GM21619 (cell line): ENCODE data around the gene KLHL33.

Experiments
- ATAC-seq: cut with Tn5 transposase; IDR thresholded peaks from one replicate; pipeline ENCODE4 v1.9.1; 2021; ENCODE audit not compliant: unreplicated experiment

The KLHL33 gene

GRCh38 chr14:20415782-20416206, 20.2 kb downstream of the KLHL33 start:
- ATAC-seq: no peak

DNA sequence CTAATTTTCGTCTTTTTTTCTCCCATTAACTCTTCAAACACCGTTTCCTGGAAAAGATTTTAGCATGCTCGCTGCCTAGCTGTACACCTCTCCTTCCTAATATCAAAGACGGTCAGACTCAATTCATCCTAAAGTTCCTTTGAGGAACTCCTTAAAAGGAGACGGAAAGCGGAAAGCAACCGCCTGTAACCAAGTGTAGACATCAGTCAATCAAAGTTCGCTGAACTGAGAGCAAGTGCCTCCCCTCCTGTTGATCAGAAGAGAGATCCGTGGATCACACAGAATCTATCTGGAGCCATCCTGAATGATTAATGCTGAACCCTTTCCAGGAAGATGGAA, 22.3 kb downstream of the KLHL33 start:
- ATAC-seq: no peak

DNA sequence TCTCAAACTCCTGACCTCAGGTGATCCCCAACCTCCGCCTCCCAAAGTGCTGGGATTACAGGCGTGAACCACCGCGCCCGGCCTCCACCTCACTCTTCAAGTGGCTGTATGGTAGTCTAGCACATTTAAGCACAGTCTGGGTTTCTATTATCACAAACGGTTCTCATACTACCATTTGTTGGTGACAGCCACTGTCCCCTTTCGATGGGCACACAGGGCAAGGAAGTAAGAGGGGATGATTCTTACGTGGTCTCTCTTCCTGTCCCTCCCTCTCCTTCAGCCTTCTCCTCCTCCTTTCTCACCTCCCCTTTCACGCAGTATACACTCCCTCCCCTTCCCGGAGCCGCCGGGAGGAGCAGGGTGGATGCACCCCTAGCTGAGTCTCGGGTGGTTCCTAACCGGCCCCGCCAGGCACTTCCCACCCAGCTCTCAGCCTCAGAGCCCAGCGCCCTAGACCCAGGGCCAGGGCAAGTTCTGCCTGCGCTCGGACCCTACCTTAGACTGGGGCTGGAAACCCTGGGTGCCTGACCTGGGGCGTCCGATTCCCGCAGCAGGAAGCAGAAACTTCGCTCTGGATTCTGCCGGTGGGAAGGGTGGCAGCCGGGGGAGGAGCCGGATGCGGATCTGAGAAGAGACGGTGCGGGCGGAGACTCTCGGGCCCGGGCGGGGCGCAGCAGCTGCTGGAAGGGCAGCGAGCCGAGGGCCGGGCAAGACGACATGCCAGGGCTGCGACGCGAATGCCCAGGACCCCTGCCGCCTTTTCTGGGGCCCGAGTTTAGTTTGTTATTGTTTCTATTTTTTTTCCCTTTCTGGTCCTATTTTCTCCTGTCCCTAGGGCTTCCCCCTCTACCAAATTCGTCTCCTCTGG, 22.9 kb downstream of the KLHL33 start, which contains the start of gene TEP1:
Gene TEP1 (minus strand): TSS at position 626 of the 868 bp plus-strand sequence. CDS start 5,062 bp downstream, outside the sequence.
- peak; percentile 74 for ATAC-seq

DNA sequence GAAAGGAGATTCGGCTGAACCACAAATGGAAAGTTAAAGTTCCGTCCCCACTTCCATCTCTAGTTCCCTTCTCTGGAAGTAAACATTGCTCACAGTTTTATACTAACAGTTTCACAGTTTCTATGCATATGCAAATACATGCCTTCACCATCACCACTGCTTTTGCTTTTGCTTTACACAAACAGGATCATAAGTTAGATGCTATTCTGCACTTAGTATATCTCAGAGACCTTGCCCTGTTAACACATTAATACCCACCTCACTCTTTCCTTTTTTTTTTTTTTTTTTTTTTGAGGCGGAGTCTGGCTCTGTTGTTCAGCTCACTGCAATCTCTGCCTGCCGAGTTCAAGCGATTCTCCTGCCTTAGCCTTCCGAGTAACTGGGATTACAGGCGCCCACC, 23.6 kb downstream of the KLHL33 start:
- ATAC-seq: peak; percentile 52

GRCh38 chr14:20409226-20409625, 26.7 kb downstream of the KLHL33 start:
- no peak for ATAC-seq

DNA sequence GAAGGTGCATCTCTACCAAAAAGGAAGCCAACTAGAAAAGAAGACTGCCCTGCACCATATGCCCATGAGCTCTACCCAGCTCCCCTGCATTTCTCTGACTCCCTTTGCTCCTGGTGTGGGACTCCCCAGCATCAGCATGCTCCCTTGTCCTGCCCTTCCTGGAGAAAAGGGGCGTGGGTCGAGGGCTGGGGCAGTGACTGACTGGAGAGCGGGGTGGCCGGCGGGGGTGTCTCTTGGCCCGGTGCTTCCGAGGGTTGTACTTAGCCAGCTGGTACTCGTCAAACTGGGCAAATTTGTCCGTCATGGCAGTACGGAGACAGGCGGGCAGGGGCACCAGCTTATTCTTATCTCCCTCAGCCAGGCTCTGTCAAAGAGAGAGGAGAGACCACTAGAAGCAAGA, 32.4 kb downstream of the KLHL33 start:
- ATAC-seq: no peak

GRCh38 chr14:20400965-20401593, 34.9 kb downstream of the KLHL33 start:
- no peak for ATAC-seq

DNA sequence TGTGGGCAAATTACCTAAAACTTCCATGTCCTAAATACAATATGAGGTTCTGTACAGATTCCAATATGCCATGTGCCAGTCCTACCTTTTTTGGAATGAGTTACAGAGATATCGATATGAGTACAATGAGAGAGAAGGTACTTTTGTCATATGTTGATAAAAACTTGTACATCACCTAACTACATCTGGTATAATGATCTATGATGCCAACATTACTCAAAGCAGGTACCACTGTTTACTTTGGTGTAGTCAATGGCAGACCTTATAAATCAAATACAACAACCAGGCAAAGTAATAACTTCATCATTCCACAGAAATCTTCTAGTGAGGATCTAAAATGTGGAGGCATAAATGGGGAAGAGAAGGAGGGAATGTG, 35.4 kb downstream of the KLHL33 start:
- no peak for ATAC-seq

DNA sequence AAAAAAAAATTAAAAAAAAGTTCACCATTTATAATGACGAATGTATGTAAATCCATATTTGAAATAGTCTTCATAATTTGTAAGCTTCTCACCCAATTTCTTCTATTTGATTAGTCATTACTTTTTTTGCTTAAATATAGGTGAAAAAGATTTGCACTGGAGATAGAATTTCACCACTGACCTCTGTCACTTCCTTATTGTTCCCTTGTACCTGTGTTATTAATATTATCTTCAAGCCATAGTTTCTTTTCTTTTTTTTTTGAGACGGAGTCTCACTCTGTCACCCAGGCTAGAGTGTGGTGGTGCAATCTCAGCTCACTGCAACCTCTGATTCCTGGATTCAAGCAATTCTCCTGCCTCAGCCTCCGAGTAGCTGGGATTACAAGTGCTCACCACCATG, 38.5 kb downstream of the KLHL33 start:
- ATAC-seq: no peak

- ATAC-seq: no peak
Observed at GRCh38 chr14:20391505-20391904, 44.5 kb downstream of the KLHL33 start.

DNA sequence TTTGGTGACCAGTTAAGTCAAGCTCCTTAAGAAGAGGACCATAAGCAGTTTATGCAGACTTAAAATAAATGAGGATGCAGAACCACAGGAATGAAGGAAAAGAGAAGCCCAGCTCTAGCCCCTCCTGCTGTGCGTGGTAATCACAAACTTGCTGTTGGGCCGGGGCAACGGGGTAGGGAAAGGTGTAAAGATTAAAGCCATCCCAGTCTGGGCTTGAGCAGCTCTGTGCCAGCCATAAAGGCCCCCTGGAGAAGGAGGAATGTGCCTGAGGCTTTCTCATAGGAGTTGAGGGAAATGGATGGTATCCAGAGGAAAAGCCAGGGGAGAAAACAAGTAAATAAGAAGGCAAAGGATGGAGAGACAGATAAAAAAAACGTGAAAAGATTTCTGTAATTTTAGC, 47.8 kb downstream of the KLHL33 start:
- no peak for ATAC-seq

- no peak for ATAC-seq
Observed at GRCh38 chr14:20387576-20387975, 48.4 kb downstream of the KLHL33 start.

- ATAC-seq: no peak
Observed at GRCh38 chr14:20386276-20386855, 49.6 kb downstream of the KLHL33 start.

DNA sequence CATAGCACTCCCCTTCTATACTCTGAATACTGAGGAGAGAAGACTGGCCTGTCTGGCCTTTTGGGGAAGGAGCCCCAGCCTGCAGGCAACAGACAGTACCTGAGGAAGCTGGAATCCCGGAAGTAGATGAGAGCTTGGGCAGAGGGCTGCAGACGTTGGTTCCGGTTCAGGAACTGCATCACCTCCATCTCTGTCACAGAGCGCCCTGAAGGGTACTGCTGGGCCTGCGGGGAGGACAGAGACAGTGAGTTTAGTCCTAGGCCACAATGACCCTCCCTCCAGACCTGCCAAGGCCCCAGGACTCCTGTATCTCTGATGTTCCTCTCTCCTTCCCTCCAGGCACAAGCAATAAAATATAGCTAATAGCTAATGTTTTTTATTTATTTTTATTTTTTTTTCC, 51.1 kb downstream of the KLHL33 start:
- no peak for ATAC-seq

- no peak for ATAC-seq
Observed at GRCh38 chr14:20384321-20384720, 51.6 kb downstream of the KLHL33 start.

DNA sequence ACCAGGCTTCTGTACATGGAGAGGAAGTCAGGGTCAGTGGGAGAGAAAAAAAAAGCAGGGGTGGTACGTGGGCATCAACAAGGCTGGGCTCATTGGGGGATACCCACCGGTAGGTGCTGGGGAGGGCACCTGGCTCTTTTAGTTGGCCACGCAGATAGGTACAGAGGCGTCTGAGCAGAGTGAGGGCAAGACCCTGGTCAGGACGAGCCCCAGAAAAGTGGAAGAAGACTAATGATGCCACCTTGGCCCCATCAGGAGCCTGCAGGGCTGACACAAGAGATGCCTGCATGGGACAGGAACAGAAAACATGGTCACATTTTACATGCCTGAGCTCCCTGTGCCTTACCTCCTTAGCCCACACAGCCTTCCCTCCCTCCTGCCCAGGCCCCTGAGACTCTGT, 52.3 kb downstream of the KLHL33 start:
- no peak for ATAC-seq

DNA sequence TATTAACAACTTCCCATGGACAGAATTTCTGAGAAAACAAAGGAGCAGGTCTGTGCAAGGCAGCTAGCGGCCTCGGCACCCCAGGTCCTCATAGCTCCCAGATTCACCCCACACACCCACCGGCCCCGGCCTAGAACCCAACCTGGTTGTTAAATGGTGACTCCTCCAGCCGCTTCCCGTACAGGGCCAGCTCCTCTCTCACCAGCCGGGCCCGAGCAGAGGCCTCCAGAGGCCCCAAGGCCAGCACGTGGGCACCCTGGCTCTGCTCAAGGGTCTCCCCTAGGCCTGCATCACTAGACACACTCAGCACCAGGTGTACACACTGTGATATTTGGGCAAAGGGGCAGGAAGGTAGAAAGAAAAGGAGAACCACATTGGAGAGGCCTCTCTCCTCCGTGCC, 52.9 kb downstream of the KLHL33 start:
- no peak for ATAC-seq

DNA sequence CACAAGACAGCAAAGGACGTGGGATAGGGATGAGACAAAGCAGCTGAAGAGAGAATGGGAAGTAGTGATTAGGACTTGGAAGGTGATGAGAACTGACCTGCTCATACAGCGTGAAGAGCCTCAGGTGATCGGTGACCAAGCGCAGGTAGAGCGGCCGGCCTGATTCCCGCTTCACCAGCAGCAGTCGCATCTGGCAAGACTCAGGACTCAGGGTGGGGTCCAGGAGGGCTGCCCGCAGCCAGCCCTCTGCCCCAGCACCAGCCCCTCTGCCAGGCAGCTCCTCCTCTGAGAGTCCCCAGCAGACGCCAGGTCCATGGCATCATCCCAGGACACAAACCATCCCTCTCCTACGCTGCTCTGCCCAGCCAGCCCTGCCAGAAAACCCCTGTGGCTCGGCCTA, 53.4 kb downstream of the KLHL33 start:
- no peak for ATAC-seq

DNA sequence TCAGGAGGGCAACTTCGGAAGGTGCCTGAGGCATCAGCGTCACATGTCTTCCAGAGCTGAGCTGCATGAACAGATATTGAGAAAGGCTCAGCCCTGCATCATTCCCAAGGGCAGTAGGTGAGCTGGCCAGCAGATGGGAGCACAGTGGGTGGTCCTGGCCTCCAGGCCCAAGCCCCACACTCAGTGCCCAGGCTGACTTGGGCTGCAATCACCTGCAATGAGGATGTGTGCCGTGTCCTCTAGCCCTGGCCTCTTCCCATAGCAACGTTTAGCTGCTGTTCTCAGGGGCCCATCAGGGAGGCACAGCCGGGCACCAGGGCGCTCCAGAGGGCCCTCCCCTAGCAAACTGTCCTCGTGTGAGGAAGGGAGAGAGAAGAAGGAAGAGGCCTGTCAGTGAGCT, 54.6 kb downstream of the KLHL33 start:
- ATAC-seq: no peak

DNA sequence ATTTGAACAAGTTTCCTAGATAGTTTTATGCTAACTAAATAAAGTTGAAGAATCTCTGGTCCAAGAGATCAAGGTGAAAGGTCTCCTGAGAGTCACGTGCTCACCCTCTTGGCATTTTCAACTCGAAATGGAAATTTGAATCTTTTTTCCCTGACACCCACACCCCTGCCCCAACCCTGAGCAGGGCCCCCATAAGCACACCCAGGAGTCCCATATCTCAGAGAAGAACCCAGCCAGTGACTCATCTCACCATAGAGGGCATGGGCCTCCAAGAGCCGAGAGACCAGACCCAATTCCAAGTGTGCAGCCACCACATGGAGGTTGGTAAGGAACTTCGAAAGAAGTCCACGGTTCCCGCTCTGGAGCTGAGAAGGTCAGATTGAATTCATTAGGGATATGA, 55.3 kb downstream of the KLHL33 start:
- no peak for ATAC-seq

GRCh38 chr14:20379743-20380142, 56.2 kb downstream of the KLHL33 start:
- ATAC-seq: no peak

GRCh38 chr14:20377171-20377570, 58.8 kb downstream of the KLHL33 start:
- no peak for ATAC-seq
